Astrocyte of the cerebellum (primary cell): ENCODE results near the gene CHDH.

Experiments
- DNase-seq: peaks from one replicate; pipeline ENCODE4 v3.0.0-alpha.2; 2011; ENCODE audit warnings: low read depth
- H3K4me3 ChIP-seq: 2 replicates; pipeline ENCODE4 v1.5.1; 2011; ENCODE audit warnings: mild to moderate bottlenecking, low read depth, low read length, moderate library complexity
- in situ Hi-C: cut with HindIII; loops from 2 replicates; pipeline ENCODE4 v1.10.0; 2017; ENCODE audit warnings: low sequenced_read_pairs
- TF ChIP-seq, protein P1 (sequence below): IDR thresholded peaks from 2 replicates; pipeline ENCODE4 v1.5.1; 2012; ENCODE audit warnings: low read length, low read depth, moderate library complexity, mild to moderate bottlenecking; ENCODE audit errors: missing control alignments

CHDH gene

DNA sequence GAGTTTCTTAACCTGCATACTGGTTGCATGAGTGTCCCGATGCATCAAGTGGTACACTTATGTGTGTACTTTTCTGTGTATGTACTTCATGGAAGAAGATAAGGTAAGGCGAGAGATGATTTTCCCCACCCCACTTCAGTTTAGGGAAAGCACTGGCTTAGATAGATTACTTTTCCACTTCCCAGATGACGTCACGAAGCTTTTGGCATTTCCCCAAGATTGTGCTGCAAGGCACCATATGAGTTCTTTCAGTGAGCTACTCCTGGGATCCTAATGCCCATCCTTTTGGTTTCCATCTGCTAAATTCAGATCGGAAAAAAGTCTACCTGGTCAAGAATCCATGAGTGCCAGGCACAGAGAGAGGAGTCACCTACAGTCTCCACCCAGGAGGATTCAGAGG lies 4.7 kb upstream of the CHDH start:
- no peak for DNase-seq
- H3K4me3 ChIP-seq: no peak overlapping the region
- TF ChIP-seq, protein P1, sequence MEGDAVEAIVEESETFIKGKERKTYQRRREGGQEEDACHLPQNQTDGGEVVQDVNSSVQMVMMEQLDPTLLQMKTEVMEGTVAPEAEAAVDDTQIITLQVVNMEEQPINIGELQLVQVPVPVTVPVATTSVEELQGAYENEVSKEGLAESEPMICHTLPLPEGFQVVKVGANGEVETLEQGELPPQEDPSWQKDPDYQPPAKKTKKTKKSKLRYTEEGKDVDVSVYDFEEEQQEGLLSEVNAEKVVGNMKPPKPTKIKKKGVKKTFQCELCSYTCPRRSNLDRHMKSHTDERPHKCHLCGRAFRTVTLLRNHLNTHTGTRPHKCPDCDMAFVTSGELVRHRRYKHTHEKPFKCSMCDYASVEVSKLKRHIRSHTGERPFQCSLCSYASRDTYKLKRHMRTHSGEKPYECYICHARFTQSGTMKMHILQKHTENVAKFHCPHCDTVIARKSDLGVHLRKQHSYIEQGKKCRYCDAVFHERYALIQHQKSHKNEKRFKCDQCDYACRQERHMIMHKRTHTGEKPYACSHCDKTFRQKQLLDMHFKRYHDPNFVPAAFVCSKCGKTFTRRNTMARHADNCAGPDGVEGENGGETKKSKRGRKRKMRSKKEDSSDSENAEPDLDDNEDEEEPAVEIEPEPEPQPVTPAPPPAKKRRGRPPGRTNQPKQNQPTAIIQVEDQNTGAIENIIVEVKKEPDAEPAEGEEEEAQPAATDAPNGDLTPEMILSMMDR: no peak
- in situ Hi-C loops: no loop called here

GRCh38 chr3:53849916-53850315 lies 3.7 kb upstream of the CHDH start:
- TF ChIP-seq, protein P1: no peak
- in situ Hi-C loops: no loop called here
- no peak overlapping the region for H3K4me3 ChIP-seq
- no peak for DNase-seq

DNA sequence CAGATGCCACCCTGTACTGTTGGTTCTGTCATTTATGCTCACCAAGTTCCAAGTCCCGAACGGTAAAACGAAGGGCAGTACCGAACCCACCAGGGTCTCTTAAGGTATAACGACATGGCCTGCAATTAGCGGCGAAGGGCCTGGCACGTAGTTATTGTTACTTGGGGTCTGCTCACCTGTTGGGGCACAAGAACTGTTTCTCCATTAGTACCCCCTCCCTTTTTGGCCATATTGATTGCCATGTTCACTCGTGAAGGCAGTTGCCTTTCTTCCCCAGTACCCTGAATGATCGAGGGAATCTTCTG lies 584 bp upstream of the CHDH start:
- H3K4me3 ChIP-seq: peak overlapping the region; percentile 52
- in situ Hi-C loops: no loop called here
- no peak for DNase-seq
- TF ChIP-seq, protein P1: no peak

DNA sequence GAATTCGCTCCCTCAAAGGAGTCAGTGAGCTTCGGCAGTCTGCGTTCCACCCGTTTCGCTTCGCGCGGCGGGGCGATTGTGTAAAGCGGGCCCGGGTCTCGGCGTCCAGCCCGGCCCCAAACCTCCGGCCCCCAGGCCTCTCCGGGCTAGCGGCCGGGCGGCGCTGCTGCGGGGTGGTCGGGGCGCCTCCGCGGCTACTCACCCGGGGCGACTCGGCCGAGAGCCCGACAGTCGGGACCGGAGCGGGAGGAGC lies 412 bp downstream of the CHDH start:
- peak overlapping the region; percentile 52 for H3K4me3 ChIP-seq
- TF ChIP-seq, protein P1: no peak
- in situ Hi-C loops: no loop called here

DNA sequence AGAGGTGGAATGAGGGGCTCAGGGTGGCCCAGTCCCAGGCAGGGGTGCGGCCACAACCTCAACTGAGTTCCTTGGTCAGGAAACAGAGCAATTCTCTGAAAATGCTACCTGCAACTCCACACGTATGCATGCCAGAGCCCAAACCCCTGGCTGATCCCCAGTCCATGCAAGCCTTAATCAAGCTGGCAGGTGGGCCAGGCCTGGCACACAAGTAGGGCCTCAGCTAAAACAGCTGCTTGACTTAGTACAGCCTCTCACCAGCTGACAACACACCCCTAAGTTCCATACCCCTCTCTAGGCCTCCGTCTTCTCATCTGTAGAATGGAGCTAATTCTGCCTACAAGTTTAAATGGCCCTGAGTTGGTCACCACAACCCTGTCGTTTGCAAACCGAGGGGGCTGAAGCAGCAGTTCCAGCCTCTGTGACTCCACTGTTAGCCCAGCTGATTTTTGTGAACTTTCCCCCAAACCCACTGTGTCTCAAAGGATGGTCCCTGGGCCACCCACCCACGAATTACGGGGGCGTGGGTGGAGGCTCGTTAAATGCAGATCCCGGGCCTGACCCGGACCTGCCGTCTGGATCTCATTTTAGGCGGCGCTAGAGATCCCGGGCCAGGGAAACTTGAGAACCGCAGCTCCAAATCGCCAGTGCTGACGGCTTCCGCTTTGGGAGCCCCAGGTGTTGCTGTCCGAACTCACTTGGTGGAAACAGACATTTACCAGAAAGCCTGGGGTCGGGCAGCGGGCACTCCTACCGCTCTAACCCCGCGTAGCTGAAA lies 927 bp downstream of the CHDH start:
- DNase-seq: peak; percentile 11
- H3K4me3 ChIP-seq: peak overlapping the region; percentile 52
- TF ChIP-seq, protein P1: peak; percentile 54
- in situ Hi-C loops: no loop called here

More for the DNA sequence above, 412 bp downstream of the CHDH start:
- DNase-seq: no peak

DNA sequence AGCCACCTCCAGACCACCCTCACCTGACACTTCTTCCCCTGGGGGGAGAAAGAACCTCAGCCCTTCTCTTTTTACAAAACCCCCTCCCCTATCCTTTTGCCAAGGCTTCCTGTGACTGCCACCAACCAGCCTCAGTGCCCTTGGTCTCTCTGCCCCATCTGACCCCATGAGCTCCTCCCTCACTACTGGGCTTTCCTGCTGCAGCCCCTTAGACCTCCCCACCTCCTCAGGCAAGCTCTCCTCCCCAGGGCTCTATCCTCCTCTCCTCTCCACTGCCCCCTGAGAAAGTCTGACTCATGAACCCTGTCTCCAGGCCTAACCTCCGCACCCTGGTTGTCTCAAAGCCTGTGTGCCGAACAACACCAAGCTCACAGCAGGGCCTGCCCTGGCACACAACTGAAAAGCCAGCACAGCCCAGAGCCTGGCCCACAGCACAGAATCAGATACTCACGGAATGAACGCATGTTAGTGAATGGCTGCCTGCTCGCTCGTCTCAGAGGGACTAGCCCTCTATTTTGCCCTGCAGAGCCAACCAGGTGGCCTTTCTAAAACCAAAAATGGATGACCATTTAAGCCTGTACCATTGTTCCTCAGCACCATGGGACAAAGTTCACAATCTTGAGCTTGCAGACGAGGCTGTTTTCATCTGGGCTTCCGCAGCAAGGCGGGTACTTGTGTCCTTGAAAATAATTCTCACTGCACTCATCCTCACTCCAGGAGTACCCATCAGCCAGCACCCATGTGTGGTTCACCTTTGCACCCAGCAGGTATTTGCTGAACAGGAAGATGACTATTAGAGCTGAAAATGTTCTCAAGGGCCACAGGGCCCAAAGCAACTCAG lies 1.7 kb downstream of the CHDH start:
- in situ Hi-C loops: no loop called here
- TF ChIP-seq, protein P1: no peak
- no peak for DNase-seq
- no peak overlapping the region for H3K4me3 ChIP-seq
